Activated T-helper 9 cell treated with anti-CD3 and anti-CD28 coated beads, Interleukin-2, amount 50 U/mL, for 16 hours (primary cell): ENCODE results near the gene AK2.

Source experiments
- DNase-seq: peaks from one replicate; pipeline ENCODE4 v3.0.0-alpha.2; 2020; ENCODE audit warnings: low read depth

Gene AK2

GRCh38 chr1:33021567-33022431, 14.9 kb downstream of the AK2 start:
- no peak for DNase-seq

GRCh38 chr1:33018112-33018511, 18.6 kb downstream of the AK2 start:
- no peak for DNase-seq

DNA sequence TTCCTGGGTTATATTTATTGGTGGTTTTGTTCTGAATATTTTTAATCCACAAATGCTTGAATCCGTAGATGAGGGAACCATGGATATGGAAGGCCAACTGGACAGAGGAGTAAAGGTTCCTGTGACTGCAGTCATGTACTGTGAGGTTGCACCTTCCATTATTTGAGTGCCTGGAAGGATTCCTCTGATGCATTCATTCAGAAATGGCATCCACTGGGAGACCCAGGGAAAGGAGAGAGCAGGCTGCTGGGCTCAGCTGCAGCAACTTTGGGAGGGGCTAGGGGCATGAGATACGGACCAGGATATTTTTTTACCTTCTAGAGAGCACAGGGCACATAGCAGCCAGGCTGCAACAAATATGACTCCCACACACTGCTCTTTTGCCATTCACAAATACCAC, 19.5 kb downstream of the AK2 start:
- DNase-seq: no peak

DNA sequence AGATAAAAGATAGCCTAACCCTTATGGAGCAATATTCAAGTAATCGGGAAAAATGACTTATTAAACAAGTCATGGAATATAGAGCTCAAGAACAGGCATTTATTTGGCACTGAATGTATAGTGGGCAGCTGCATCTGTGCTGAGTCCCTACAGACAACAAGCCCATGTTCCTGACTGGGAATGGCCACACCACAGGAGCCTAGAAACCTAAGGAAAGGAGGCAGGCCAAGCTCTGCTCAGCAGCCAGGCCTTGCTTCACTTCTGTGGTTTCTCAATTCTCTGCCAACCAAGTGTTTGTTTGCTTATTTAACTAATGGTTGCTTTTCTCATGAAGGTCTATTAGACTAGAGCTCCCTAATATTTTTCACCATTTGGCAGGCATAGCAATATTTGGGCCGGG, 21.5 kb downstream of the AK2 start:
- no peak for DNase-seq

DNA sequence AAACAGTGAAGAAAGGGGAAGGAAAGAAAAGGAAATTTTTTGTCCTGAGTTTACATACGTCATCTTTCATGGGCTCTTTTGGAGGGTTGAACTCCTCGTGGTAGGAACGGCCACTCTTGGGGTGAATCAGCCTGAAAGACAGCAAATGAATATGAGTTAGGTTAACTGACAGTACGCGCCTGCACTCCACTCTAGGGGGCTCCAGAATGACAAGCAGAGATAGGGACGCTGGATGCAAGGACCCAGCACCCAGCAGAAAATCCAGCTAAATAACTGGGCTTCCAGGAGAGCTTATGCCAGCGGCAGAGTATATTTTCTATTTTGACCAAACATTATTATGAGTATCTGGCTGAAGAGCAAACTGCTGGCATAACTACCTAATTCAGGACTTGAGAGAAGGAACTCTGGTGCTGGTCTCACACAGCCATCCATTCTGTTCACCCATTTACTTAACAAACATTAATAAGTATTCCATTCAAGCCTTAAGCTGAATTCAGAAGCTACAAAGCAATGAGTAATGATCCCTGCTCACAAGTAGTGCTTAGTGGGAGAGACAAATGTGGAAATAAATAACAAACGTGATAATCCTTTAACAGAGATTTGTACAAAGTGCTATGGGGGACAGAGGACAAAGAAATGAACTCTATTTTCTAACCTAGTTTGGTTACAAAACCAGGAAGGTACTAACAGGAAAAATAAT, 22.1 kb downstream of the AK2 start:
- no peak for DNase-seq

DNA sequence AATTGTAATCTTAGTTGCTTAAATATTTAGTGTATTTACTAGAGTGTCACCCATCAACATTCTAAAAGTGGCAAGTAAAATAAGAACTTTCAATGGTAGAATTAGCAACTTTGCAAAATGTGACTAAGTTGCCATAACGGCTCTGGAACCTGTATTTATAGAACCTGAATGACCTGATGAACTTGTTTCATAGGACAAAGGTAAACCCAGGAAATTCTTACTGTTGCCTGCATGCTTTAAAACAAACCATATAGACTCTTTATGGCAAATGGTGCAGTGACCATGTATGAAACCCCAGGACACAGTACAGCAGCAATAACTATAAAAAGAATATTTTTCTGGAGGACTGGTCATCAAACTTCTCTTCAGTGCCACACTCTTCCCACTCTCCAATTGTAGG, 22.9 kb downstream of the AK2 start:
- no peak for DNase-seq

GRCh38 chr1:33012165-33012564, 24.5 kb downstream of the AK2 start:
- DNase-seq: no peak

GRCh38 chr1:33010932-33011731, 25.6 kb downstream of the AK2 start:
- DNase-seq: no peak

GRCh38 chr1:33009561-33009960, 27.1 kb downstream of the AK2 start:
- no peak for DNase-seq

DNA sequence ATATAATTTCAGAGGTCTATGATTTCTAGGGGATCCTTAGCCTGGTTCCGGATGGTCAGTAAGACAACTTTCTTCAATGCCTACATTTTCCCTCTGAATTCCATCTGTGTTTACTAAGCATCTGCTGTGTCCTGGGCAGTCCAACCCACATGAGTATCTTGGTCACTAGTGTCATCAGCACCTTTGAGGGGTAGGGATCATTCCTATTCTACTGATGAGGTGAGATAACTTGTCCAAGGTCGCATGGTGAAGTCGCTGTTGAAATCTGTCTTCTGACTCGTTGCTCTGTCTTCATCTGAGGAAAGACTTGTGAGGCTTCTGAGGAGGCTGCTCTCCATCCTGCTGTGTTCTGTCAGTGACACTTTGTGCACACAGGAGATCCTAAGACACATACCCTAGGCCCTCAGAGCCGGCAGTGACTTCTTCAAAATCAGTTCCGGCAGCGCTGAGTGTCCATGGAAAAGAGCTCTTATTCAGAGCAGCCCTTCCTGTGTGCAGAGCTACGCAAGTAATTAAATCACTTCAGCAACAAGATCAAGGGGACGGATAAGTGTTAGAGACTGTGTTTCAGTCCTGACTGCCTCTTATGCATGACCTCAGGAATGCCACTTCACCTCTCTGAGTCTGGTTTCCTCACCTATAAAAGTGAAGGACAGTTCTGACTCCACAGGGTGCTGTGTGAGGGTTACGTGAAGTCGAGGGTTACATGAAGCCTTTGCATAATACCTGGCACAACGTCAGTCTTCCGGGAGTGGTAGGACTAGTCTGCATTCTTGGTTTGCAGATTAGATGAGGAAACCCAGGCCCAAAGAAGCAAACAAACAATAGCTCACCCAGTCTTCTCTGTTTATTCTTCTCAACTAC, 28.4 kb downstream of the AK2 start:
- DNase-seq: no peak

DNA sequence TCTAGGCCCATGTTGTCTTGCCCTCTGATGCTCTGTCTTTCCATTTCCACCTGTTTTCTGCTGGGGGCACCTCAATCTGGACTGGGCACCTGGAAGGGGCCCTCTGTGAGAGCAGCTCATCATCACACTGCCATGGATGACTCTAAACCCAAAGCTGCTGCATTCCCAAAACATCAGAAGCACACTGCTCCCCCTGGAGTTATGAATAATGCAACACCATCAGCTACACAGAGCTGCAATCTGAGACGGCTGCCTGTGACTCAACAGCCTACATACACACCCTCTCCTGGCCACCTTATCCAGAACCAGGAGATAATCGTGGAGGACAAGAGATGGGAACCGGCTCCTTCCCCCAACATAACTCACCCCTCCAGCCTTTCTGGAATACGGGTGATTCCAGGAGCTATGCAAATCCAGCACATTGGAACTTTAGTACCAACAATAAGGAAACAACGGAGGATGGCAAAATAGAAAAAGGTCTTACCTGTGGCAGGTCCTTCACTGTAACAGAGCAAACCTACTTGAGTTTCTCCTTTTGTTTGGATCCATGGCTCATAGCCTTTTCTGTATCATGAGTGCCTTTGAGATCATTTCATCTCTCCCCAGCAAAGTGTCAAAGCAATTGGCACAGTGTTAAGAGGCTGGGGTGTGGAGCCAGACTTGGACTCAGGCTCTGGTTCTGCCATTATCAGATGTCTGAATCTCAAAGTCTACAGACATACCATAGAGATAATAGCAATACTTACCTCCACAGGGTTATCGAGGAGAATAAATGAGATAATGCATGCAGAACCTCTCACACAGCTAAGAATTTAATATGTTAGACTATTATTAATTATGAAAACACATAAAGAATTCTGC, 29.3 kb downstream of the AK2 start:
- DNase-seq: no peak

DNA sequence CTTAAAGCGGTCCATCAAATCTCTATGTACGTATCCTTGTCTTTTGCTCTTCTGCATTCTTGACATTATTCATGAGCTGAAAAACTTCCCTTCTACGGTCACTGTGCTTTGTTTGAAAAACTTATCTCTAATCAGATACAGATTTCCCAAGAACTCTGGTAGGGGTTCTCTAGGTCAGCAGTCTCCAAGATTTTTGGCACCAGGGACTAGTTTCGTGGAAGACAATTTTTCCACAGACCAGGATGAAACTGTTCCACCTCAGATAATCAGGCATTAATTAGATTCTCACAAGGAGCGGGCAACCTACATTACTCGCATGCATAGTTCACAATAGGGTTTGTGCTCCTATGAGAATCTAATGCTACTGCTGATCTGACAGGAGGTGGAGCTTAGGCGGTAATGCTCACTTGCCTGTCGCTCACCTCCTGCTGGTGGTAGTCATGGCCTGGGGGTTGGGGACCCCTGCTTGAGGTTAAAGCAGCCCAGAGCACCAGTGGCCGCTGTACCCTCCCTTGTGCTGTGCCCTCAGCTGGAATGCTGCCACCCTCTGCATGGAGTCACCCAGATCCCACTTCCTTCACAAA, 30.8 kb downstream of the AK2 start:
- DNase-seq: no peak

DNA sequence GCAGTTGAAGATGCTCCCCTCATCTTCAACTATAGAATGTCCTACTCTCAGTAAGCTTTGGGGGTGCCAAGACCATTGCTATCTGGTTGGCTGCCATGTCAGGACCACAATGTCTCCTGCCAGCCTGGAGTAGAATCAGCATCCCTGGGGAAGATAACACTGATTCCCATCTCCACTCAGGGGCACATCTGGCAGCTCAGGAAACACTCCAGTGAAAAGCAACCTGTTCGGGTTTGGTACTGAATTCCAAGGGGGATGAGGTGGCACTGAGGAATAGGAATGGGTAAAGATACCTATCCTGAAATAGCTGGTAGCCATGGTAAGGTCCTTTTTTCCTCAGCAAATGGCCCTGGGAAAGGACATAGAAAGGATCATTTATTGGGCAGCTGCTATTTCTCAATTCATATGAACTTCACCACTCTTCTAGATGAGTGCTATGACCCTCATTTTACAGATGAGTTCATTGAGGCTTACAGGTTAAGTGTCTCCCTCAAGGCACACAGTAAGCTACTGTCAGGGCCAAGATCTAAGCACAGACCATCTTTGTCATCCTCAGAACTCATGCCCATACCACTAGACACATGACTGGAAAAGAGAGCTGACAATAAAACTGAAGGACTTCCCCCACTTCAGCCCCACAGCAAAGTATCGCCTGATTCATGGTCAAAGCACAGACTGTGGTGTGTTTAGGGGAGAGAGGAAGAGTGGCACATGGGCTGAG, 31.4 kb downstream of the AK2 start:
- DNase-seq: no peak

DNA sequence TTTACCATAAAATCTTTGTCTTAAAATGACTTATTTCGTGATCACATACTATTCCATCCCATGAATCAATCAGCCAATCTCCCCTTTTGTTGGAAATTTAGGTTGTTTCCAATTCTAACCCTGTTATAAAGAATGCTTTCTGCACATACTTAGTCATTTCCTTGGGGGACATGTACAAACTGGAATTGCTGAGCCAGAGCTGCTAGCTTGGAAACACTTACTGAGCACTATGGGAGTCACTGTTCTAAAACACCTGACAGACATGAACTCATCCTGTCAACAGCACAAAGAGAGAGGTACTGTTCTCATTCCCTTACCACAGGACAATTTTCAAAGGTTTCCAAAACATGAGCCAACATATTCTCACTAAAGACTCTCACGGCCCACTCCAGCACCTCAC, 32.1 kb downstream of the AK2 start:
- no peak for DNase-seq

DNA sequence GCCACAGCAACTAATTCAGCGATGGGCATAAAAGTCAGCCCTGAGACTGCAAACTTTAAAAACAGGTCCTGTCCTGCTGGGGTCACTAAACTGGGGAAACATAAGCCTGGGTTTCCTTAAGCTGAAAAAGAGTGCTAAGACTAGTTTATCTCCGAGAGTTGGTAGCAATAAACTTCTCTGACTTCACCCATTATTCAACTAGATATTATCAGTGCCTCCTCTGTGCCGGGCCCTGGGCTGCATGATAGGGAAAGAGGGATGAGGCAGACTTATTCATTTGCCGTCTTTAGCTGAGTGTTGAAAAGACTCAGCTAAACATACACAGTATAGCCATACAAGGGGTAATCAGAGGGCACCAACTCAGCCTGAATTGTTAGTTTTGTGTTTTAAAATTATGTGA, 33.0 kb downstream of the AK2 start:
- no peak for DNase-seq

DNA sequence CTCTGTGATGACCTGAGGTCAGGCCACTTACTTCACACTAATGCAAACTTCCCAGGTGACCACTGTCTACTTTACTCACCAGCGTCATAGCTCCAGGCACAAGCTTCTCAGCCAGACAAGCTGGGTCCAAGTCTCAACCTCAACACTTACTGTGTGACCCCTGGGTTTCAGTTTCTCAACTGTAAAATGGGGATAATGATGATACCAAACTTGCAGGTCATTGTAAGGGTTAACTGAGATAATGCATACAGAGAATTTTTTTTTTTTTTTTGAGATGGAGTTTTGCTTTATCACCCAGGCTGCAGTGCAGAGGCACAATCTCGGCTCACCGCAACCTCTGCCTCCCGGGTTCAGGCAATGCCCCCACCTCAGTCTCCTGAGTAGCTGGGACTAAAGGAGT, 34.7 kb downstream of the AK2 start:
- DNase-seq: no peak

- DNase-seq: no peak
These were observed 35.4 kb downstream of the AK2 start for GRCh38 chr1:33001282-33001681.

- no peak for DNase-seq
These were observed 36.2 kb downstream of the AK2 start for GRCh38 chr1:33000427-33001026.

GRCh38 chr1:32998997-32999396, 37.7 kb downstream of the AK2 start:
- no peak for DNase-seq
